Vein endothelial cell (primary cell): ENCODE results near the gene NRF1. TPM values are rescaled to one million over a fixed set of nuclear protein-coding genes. Genes with fewer than 3 reads are reported as not detected.
A peak's percentile ranks its signal among the peaks of the same experiment; 100 is the strongest.

Source experiments
- small RNA-seq: library from RNA; depleted of rRNA; stranded (forward); fragments of <200 nt; gene quantifications from one replicate; pipeline ENCODE3, GENCODE V24; 2012
- total RNA-seq: library from RNA; depleted of rRNA; stranded (reverse); fragments of >200 nt; gene quantifications from 2 replicates; pipeline ENCODE4 v1.2.3, GENCODE V29; 2012

NRF1 gene
- 13.4 and 16.9 TPM in 2 replicates for total RNA-seq

GRCh38 chr7:129611246-129612111 lies at the start of gene NRF1:
Gene NRF1 (plus strand): TSS chr7:129611720. CDS start chr7:129657352, 45,632 bp downstream.

Small RNA genes within 50 kb of the gene (small RNA-seq; reads per million reads assigned to genes)
- gene MIR182 = 46.4 reads per million, percentile 98 among the genes with 10 or more reads in this experiment
- 34.3 reads per million, percentile 98 among the genes with 10 or more reads in this experiment for gene MIR183
- 0.27 reads per million, percentile 4 among the genes with 10 or more reads in this experiment for gene MIR96

Other genes with a start within 250 kb of the NRF1 start
- 4.9 and 6.8 TPM in 2 replicates for gene STRIP2, start 177.3 kb upstream of the NRF1 start, total RNA-seq
- 0.33 TPM in 1 of 2 replicates, not detected in the other for gene SMKR1, start 109.2 kb upstream of the NRF1 start, total RNA-seq